22Rv1 (cell line): Measurements from ENCODE around the gene GAK.

Source experiments
- CTCF ChIP-seq: fragments of 450-650 bp; IDR thresholded peaks from 2 replicates; pipeline ENCODE4 v1.5.1; 2017; ENCODE audit warnings: mild to moderate bottlenecking
- ZFX ChIP-seq: fragments of 450-650 bp; IDR thresholded peaks from 2 replicates; pipeline ENCODE4 v1.6.1; 2017; ENCODE audit warnings: antibody characterized with exemption, borderline replicate concordance

GRCh38 chr4:839675-840443, 92.3 kb downstream of the GAK start:
- no peak for TF ChIP-seq CTCF
- no peak for TF ChIP-seq ZFX
